Ascending aorta (tissue), 2 donors: ENCODE measurements around the gene PANK3. TPM values are rescaled to one million over a fixed set of nuclear protein-coding genes. Genes with fewer than 3 reads are reported as not detected.

ENCODE experiments used
- DNase-seq, 2 donors: peaks; one replicate each; pipeline ENCODE4 v3.0.0-alpha.2; 2019; ENCODE audit warnings: low spot score in 2 of 2
- H3K27ac ChIP-seq, 2 donors: fragments of 200-600 bp; sonication (generic); one replicate each; pipeline ENCODE4 v1.5.1; 2016 to 2017; ENCODE audit warnings: mild to moderate bottlenecking in 1 of 2
- H3K27me3 ChIP-seq: fragments of 200-600 bp; sonication (generic); one replicate; pipeline ENCODE4 v1.5.1; 2017
- H3K36me3 ChIP-seq, 2 donors: fragments of 200-600 bp; sonication (generic); one replicate each; pipeline ENCODE4 v1.5.1; 2016
- H3K4me1 ChIP-seq, 2 donors: fragments of 200-600 bp; sonication (generic); one replicate each; pipeline ENCODE4 v1.5.1; 2016 to 2017; ENCODE audit warnings: mild to moderate bottlenecking in 1 of 2
- H3K4me3 ChIP-seq, 2 donors: fragments of 200-600 bp; sonication (generic); one replicate each; pipeline ENCODE4 v1.5.1; 2016 to 2017; ENCODE audit warnings: mild to moderate bottlenecking in 1 of 2
- H3K9me3 ChIP-seq, 2 donors: fragments of 200-600 bp; sonication (generic); one replicate each; pipeline ENCODE4 v1.5.1; 2016
- intact Hi-C: fragments of 100-400 bp; cut with DNase I; formaldehyde crosslinking; loops from one replicate; pipeline ENCODE4 v1.15.1; 2023
- total RNA-seq: library from RNA; depleted of rRNA; stranded (reverse); fragments of >200 nt; gene quantifications from one replicate; pipeline ENCODE4 v1.1.0, GENCODE V29; 2016
- TF ChIP-seq, protein P1 (sequence below), 3 experiments: fragments of 200-600 bp in 2 of 3; fragments of 450-650 bp in 1 of 3; sonication (generic) in 2 of 3; IDR thresholded peaks; one replicate each; pipeline ENCODE4 v1.5.1; 2016 to 2019; ENCODE audit warnings: antibody characterized with exemption in 3 of 3, mild to moderate bottlenecking in 1 of 3, moderate library complexity in 1 of 3

Gene PANK3
- total RNA-seq, 1 donor from 2014 or later = 20.9 TPM

GRCh38 chr5:168562279-168562678 lies 16.9 kb downstream of the PANK3 start:
- intact Hi-C loops = no loop called here
- H3K36me3 ChIP-seq = peaks cover 16 to 62% of the 10 kb centered on the region in 2 donors
- no peaks in the 10 kb centered on the region for H3K27me3 ChIP-seq
- no peaks in the 10 kb centered on the region for H3K4me1 ChIP-seq
- no peak overlapping the region for H3K4me3 ChIP-seq
- TF ChIP-seq, protein P1, sequence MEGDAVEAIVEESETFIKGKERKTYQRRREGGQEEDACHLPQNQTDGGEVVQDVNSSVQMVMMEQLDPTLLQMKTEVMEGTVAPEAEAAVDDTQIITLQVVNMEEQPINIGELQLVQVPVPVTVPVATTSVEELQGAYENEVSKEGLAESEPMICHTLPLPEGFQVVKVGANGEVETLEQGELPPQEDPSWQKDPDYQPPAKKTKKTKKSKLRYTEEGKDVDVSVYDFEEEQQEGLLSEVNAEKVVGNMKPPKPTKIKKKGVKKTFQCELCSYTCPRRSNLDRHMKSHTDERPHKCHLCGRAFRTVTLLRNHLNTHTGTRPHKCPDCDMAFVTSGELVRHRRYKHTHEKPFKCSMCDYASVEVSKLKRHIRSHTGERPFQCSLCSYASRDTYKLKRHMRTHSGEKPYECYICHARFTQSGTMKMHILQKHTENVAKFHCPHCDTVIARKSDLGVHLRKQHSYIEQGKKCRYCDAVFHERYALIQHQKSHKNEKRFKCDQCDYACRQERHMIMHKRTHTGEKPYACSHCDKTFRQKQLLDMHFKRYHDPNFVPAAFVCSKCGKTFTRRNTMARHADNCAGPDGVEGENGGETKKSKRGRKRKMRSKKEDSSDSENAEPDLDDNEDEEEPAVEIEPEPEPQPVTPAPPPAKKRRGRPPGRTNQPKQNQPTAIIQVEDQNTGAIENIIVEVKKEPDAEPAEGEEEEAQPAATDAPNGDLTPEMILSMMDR (IDR thresholded peaks at IDR 0.05) = no peak
- H3K9me3 ChIP-seq = no peaks in the 10 kb centered on the region
- H3K27ac ChIP-seq = no peak overlapping the region
- no peak for DNase-seq

- intact Hi-C loops = no loop called here
These were observed 21.8 kb downstream of the PANK3 start for GRCh38 chr5:168557389-168557788.

GRCh38 chr5:168553377-168554130 lies 25.6 kb downstream of the PANK3 start:
- intact Hi-C loops = loop anchor here (2.0 kb wide), 1 partner anchor 25 kb away; the partner anchor contains the start of gene PANK3
- TF ChIP-seq, protein P1 (IDR thresholded peaks at IDR 0.05) = no peak
- no peak for DNase-seq
- Histone ChIP-seq H3K27me3 (no peaks in the 10 kb centered on the region), H3K36me3 (peaks cover 13 to 34% of the 10 kb centered on the region in 2 donors), H3K9me3 (no peaks in the 10 kb centered on the region), H3K4me1 (peaks cover 2% of the 10 kb centered on the region in 2 donors), H3K27ac (peak overlapping the region in 1 of 2 donors; percentile 28), H3K4me3 (no peak overlapping the region)

More at GRCh38 chr5:168557389-168557788, 21.8 kb downstream of the PANK3 start:
- Histone ChIP-seq H3K9me3 (no peaks in the 10 kb centered on the region), H3K27ac (no peak overlapping the region), H3K4me1 (peaks cover under 1 to 1% of the 10 kb centered on the region in 2 donors), H3K27me3 (no peaks in the 10 kb centered on the region), H3K4me3 (no peak overlapping the region), H3K36me3 (peaks cover 16 to 47% of the 10 kb centered on the region in 2 donors)
- no peak for DNase-seq
- TF ChIP-seq, protein P1 (IDR thresholded peaks at IDR 0.05) = no peak

DNA sequence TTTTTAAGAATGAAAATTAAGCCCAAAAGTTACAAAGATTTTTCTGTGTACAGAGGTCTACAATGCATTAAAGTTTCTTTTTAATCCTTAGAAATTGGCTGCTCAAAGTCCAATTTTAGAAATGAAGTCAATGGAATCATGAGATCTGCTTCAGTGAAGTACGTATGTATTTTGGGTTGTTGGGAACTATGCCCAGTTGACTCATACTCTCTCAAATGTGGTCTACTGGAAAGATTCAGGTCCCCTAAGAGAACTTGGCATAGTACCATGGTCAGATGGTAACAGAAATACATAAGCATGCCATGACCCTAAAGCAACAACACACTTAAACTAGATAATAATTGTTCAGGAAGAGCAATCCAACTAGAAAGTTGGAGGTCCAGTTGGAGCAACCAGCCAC lies 27.0 kb downstream of the PANK3 start:
- DNase-seq = no peak
- no peaks in the 10 kb centered on the region for H3K9me3 ChIP-seq
- peaks cover 2% of the 10 kb centered on the region in 2 donors for H3K4me1 ChIP-seq
- TF ChIP-seq, protein P1 (IDR thresholded peaks at IDR 0.05) = no peak
- intact Hi-C loops = loop anchor here (2.0 kb wide), 1 partner anchor 27 kb away; the partner anchor contains the start of gene PANK3
- peak overlapping the region; percentile 46 to 63 for H3K27ac ChIP-seq
- no peaks in the 10 kb centered on the region for H3K27me3 ChIP-seq
- H3K36me3 ChIP-seq = peaks cover 0 to 24% of the 10 kb centered on the region in 2 donors
- H3K4me3 ChIP-seq = no peak overlapping the region

DNA sequence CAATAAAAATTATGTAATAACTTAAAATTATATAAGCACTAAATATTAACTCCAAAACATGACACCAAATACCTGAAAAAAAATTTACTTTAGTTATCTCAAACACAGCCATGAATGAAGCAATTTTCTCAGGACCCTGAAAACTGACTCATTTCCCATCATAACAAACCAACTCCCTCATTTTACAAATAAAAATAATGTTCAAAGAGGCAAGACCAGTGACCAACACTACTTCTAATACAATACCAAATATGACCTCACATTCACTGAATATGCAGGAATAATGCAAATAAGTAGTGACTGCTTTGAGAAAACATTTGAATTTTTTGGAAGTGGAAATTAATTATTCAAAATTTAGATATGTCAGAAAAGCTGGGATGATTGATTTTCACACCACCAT lies 28.5 kb downstream of the PANK3 start:
- TF ChIP-seq, protein P1 (IDR thresholded peaks at IDR 0.05) = no peak
- intact Hi-C loops = no loop called here
- Histone ChIP-seq H3K4me1 (peaks cover 2% of the 10 kb centered on the region in 2 donors), H3K9me3 (no peaks in the 10 kb centered on the region), H3K27ac (no peak overlapping the region), H3K36me3 (peaks cover 2 to 17% of the 10 kb centered on the region in 2 donors), H3K27me3 (no peaks in the 10 kb centered on the region), H3K4me3 (no peak overlapping the region)
- no peak for DNase-seq
